Measurements from ENCODE around the gene SNX9.
"Not testable (repeated sequence)": the region's sequence is repeated elsewhere in the genome, so short reads cannot be mapped to it uniquely, and the experiment has no call there.

The SNX9 gene

DNA sequence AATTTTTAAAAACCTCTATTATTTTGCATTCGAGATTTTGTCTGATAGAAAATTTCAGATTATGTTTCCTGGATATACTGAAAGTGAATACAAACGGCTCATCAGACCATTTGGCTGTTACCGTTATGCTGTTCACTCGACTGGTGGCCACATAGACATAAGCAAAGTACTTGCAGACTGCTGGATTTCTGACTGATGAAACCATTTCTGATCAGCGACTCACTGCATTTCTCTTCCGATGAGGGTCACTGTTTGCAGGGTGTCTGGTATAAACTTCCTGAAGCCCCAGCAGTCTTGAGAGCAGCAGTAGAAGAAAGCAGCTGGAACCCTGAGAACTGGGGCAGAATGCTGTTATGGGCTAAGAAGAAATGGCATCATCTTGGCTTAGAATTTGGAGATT, 17.7 kb downstream of the SNX9 start:
- Histone ChIP-seq H3K79me2 (ENCODE audit: low read length) (no peaks in the 10 kb centered on the region), H3K27ac (ENCODE audit: low read length) (no peak overlapping the region), H3K4me2 (ENCODE audit: low read length) (peak overlapping the region; percentile 58), H3K9me3 (ENCODE audit: insufficient read depth, low read length) (no peaks in the 10 kb centered on the region), H2AFZ (ENCODE audit: low read depth, low read length) (no peak overlapping the region), H3K27me3 (ENCODE audit: low read depth, low read length) (peaks cover 48% of the 10 kb centered on the region), H3K9ac (ENCODE audit: low read length) (no peak overlapping the region), H4K20me1 (ENCODE audit: insufficient read depth, low read length) (peaks cover 55% of the 10 kb centered on the region), H3K4me3 (ENCODE audit: low read length) (peak overlapping the region; percentile 54), H3K36me3 (replicated peaks; ENCODE audit: low read depth, low read length) (no peaks in the 10 kb centered on the region), H3K4me1 (ENCODE audit: low read length) (peaks cover 25% of the 10 kb centered on the region)
- TF ChIP-seq, protein P1, sequence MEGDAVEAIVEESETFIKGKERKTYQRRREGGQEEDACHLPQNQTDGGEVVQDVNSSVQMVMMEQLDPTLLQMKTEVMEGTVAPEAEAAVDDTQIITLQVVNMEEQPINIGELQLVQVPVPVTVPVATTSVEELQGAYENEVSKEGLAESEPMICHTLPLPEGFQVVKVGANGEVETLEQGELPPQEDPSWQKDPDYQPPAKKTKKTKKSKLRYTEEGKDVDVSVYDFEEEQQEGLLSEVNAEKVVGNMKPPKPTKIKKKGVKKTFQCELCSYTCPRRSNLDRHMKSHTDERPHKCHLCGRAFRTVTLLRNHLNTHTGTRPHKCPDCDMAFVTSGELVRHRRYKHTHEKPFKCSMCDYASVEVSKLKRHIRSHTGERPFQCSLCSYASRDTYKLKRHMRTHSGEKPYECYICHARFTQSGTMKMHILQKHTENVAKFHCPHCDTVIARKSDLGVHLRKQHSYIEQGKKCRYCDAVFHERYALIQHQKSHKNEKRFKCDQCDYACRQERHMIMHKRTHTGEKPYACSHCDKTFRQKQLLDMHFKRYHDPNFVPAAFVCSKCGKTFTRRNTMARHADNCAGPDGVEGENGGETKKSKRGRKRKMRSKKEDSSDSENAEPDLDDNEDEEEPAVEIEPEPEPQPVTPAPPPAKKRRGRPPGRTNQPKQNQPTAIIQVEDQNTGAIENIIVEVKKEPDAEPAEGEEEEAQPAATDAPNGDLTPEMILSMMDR (IDR thresholded peaks at IDR 0.05; ENCODE audit: low read depth, low read length) = no peak
- no peak for TF ChIP-seq EZH2phosphoT487 (IDR thresholded peaks at IDR 0.05; ENCODE audit: low read depth)

DNA sequence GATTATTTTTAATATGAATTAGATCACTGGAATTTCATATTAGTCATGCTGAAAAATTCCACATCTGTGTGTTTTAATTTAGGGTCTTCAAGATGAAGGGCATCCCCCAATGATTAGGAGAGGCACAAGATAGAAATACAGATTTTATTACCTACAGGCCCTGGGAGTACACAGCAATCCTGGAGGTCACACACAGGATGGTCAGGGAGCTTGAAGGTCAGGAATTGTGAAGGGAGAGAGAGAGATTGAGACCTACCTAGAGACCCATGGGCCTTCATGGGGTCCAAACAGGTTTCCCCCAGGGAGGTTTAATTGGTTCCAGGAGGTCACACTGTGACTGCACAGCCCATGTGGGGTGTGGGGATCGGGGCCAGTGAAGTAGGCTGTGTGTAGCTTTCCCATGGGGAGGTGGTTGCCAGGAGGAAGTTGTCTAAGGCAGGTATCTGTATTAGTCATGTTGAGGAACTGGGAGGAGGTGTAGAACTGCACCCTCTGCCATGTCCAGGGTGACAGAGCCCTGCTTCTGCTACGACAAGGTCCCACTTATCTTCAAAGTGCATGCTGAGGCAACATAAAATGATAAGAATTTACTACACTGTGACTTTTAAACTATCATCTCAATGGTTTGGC, 18.3 kb downstream of the SNX9 start:
- H3K27me3 ChIP-seq (ENCODE audit: low read depth, low read length) = peaks cover 48% of the 10 kb centered on the region
- peaks cover 60% of the 10 kb centered on the region for H4K20me1 ChIP-seq (ENCODE audit: insufficient read depth, low read length)
- H3K4me1 ChIP-seq (ENCODE audit: low read length) = peaks cover 30% of the 10 kb centered on the region
- peak overlapping the region; percentile 58 for H3K4me2 ChIP-seq (ENCODE audit: low read length)
- H3K36me3 ChIP-seq (replicated peaks; ENCODE audit: low read depth, low read length) = no peaks in the 10 kb centered on the region
- H3K79me2 ChIP-seq (ENCODE audit: low read length) = no peaks in the 10 kb centered on the region
- H3K9ac ChIP-seq (ENCODE audit: low read length) = no peak overlapping the region
- no peak overlapping the region for H3K27ac ChIP-seq (ENCODE audit: low read length)
- H2AFZ ChIP-seq (ENCODE audit: low read depth, low read length) = no peak overlapping the region
- peak overlapping the region; percentile 54 for H3K4me3 ChIP-seq (ENCODE audit: low read length)
- TF ChIP-seq EZH2phosphoT487 (IDR thresholded peaks at IDR 0.05; ENCODE audit: low read depth) = no peak
- TF ChIP-seq, protein P1 (IDR thresholded peaks at IDR 0.05; ENCODE audit: low read depth, low read length) = no peak
- no peaks in the 10 kb centered on the region for H3K9me3 ChIP-seq (ENCODE audit: insufficient read depth, low read length)

- Histone ChIP-seq H4K20me1 (ENCODE audit: insufficient read depth, low read length) (peaks cover 64% of the 10 kb centered on the region), H2AFZ (ENCODE audit: low read depth, low read length) (no peak overlapping the region), H3K9ac (ENCODE audit: low read length) (no peak overlapping the region), H3K27me3 (ENCODE audit: low read depth, low read length) (peaks cover 44% of the 10 kb centered on the region), H3K36me3 (replicated peaks; ENCODE audit: low read depth, low read length) (no peaks in the 10 kb centered on the region), H3K4me2 (ENCODE audit: low read length) (peak overlapping the region; percentile 58; the same call in 1 of the 2 replicates), H3K4me1 (ENCODE audit: low read length) (peaks cover 36% of the 10 kb centered on the region), H3K79me2 (ENCODE audit: low read length) (no peaks in the 10 kb centered on the region), H3K27ac (ENCODE audit: low read length) (no peak overlapping the region), H3K4me3 (ENCODE audit: low read length) (no peak overlapping the region), H3K9me3 (ENCODE audit: insufficient read depth, low read length) (no peaks in the 10 kb centered on the region)
- no peak for TF ChIP-seq EZH2phosphoT487 (IDR thresholded peaks at IDR 0.05; ENCODE audit: low read depth)
- TF ChIP-seq, protein P1 (IDR thresholded peaks at IDR 0.05; ENCODE audit: low read depth, low read length) = no peak
Measured at GRCh38 chr6:157842212-157842611, 19.2 kb downstream of the SNX9 start.

DNA sequence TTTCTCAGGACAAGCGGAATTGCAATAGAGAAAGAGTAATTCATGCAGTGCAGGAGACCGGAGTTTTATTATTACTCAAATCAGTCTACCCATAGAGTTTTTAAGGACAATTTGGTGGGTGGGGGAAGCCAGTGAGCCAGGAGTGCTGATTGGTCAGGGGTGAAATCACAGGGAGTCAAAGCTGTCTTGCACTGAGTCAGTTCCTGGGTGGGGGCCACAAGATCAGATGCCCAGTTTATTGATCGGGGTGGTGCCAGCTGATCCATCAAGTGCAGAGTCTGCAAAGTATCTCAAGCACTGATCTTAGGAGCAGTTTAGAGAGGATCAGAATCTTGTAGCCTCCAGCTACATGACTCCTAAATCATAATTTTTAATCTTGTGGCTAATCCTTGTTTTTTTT, 21.1 kb downstream of the SNX9 start:
- H2AFZ ChIP-seq (ENCODE audit: low read depth, low read length); H3K4me3 ChIP-seq (ENCODE audit: low read length); H3K79me2 ChIP-seq (ENCODE audit: low read length); H3K27ac ChIP-seq (ENCODE audit: low read length); H3K4me2 ChIP-seq (ENCODE audit: low read length); H3K9ac ChIP-seq (ENCODE audit: low read length); H3K36me3 ChIP-seq (replicated peaks; ENCODE audit: low read depth, low read length); H3K9me3 ChIP-seq (ENCODE audit: insufficient read depth, low read length): not testable (repeated sequence)
- Histone ChIP-seq H3K4me1 (ENCODE audit: low read length) (peaks cover 36% of the 10 kb centered on the region), H3K27me3 (ENCODE audit: low read depth, low read length) (peaks cover 40% of the 10 kb centered on the region), H4K20me1 (ENCODE audit: insufficient read depth, low read length) (peaks cover 71% of the 10 kb centered on the region)

Data from OCI-LY3 (cell line).